ENCODE data around the gene CALHM4.

Gene CALHM4

DNA sequence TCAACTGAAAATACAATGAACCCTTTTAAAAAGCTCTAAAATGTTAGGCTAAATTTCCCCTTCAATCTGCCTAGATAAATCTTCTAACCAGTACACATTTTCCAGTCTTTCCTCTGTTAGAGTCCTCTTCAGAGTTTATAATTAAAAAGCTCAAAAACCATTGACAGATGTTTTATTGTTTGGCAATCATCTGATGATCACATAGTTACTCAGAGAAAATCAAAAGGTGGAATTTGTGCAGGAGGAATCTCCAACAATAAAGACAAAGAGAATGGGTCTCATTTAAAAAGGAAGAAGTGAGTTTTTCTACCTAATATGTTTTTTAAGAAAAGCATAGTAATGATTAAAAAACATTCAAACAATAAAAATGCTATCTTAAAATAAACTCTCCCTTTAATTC lies 11.1 kb upstream of the CALHM4 start:
- DNase-seq (ENCODE audit: low spot score) = no peak

DNA sequence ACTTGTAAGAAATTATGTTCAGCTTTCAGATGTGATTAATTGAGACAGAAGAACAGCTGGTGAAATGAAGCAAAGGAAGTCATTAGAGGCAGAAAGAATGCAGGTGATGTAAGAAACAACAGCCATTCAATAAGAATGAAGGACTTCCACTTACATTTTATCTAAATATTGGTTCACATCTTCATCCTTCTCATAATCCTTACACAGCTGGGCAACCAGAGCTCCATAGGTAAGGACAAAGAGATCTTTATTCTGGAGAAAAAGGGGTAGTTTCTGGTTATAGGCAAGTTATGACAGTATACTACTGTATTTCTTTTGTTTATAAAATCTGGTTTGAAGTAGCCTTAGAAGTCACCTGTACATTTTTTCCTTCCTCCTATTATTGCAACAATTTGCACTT lies 10.4 kb upstream of the CALHM4 start:
- no peak for DNase-seq (ENCODE audit: low spot score)

DNA sequence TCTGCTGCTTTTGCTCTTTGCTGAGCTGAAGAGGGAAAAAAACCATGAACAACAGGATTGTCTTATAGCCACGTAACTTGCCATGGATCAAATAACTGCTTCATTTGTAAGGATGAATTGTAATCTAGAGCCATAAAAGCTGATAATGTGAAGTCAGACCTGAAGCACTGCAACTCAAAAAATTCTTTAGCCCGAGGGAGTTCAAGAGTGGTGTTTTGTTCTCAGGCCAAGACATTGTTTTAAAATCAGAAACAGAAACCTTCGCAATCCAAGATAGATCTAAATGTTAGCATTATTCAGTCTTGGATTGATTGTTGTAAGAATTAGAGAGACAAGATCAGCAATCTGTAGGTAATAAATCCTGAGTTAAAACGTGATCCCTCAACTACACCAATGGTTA lies 7.9 kb upstream of the CALHM4 start, which contains the start of gene TRAPPC3L:
Gene TRAPPC3L (minus strand): TSS at position 34 of the 400 bp plus-strand sequence. CDS start 170 bp downstream, outside the sequence.
- no peak for DNase-seq (ENCODE audit: low spot score)

DNA sequence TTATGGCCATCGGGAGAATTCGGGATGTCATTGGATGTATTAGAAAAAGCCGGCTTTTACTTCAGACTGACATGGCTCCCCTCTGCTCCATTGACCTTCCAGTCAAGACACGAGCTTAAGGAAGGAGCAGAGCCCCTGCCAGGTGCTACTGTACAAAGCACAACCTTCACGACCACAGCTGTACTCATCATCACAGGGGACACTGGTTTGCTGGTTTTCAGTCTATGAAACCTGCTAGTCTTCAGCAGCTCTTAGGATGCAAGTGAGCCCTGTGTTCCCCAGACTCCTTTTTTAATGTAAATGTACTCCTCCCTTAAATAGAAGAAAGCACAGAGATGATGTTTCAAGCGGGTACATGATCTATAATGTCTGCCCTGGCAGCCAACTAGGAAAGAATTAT lies 6.2 kb upstream of the CALHM4 start:
- DNase-seq (ENCODE audit: low spot score) = no peak

DNA sequence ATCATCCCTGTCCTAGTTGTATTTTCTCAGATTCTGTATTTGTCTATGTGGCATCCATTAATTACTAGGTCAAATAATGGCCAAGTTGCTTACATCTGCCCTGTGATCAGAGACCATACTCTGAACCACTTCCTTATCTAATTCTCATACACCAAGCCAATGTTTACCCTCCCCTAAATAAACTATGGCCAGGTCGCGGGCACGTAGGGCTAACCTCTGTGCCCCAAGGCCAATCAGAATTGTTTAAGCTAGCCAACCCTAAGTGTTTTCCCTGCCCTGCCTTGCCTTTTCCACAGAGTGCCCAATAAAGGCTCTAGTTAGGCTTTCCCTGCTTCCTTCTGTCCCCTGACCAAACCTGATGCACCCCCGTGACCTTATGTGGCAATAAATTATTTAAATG lies 2.8 kb upstream of the CALHM4 start:
- DNase-seq (ENCODE audit: low spot score) = no peak

DNA sequence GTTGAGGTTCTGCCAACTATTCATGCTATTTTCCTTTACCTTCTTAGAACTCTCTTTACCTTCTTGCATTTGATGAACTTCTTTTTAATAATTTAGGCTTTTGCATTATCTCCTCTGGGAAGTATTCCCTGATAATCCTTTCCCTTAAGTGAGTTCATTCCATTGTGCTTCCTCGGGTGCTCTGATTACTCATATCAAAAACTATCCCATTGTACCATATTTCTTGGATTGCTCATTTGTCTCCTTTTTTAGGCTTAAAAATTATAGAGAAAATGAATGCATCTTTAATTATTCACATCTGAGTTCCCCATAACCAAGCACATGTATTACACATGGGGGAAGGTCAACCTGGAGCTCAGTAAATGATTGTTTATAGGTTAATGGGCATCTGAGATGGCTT lies 2.5 kb downstream of the CALHM4 start:
- peak; percentile 40 for DNase-seq (ENCODE audit: low spot score)

DNA sequence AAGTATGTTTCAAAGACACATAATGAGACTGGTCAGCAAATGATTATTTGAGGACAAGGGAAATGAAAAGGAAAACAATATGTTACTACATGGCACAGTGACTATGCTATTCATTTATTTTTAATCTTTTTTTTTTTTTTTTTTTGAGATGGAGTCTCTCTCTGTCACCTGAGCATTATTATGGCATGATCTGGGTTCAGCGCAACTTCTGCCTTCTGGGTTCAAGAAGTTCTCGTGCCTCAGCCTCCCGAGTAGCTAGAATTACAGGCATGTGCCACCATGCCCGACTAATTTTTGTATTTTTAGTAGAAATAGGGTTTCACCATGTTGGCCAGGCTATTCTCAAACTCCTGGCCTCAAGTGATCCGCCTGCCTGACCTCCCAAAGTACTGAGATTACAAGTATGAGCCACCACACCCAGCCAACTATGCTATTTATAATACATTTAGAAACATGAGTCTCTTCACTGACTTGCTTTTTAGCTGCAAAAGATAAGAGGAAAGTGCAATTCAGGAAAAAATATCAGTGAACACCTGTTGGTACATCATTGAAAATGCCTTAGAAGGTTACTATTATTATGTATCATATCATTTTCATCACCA lies 3.4 kb downstream of the CALHM4 start:
- no peak for DNase-seq (ENCODE audit: low spot score)

DNA sequence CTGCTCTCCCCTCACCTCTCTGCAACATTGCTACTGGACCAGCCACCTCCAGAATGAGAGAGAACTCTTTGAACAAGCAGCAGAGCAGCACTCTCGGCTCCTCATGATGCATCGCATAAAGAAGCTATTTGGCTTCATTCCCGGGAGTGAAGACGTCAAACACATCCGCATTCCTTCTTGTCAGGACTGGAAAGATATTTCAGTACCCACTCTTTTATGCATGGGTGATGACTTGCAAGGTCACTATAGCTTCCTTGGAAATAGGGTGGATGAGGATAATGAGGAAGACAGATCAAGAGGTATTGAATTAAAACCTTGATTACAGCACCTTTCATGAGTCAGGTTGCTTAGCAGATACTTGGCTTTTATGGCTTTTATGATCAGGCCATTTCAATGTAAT lies 4.3 kb downstream of the CALHM4 start:
- peak; percentile 74 for DNase-seq (ENCODE audit: low spot score)

DNA sequence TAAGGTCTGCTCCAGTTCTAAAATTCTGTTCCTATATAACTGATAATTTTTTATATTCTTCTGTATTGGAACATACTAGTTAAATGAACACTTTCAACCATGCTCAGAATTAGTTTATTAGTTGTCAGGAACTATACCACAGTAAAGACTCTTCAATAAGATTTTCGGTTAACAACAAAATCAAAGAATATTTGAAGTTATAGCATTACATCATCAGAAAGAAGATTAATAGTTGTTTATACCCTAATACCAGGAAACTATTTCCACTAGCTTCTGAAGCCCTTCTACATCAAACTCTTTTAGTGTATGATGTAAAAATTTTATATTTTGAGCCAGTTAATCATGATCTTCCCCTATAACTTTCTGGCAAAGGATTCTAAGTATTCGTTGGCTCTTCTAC lies 6.6 kb downstream of the CALHM4 start:
- no peak for DNase-seq (ENCODE audit: low spot score)

DNA sequence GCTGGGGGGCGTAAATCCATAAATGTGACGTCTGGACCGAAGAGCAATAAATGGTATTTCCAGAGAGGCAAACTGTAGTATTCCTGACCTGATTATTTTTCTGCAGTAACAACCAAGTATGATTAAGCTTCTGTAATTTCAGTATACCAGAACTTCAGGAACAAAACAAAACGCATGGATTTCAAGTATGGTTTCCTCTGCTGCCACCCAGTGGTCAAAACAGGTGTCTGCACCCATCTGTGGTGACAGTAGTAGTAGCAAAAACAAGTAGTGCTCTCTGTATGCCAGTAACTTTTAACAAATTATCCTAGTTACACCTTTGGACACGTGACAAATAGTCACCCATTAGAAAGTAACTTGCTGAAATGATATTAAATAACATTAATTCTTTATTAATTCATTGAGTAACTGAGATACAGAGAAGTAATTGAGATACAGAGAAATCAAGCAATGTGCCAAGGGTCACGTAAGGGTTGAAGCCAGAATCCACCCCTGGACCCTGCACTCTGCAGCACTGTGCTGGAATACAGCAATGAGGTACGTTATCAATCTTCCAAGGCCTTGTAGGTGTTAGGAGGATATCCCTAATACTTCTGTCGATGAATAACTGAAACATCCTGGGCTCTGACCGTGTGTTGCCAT lies 7.9 kb downstream of the CALHM4 start:
- DNase-seq (ENCODE audit: low spot score) = peak; percentile 57

DNA sequence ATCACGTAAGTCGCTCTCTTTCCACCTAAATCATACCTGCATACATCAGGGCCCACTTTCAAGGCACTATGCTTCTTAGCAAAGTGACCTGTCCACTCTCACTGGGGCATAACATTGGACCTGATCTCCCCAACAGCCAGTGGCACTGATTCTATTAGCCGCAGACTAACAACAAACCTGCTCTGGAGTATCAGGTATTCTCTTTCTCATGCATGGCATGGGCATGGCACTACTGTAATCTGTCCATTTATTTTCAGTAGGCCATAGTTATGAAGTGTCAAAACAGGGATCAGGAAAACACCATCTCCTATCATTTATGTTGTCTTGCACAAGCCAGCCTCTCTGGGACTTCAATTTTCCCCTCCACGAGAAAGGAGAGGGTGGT lies 8.5 kb downstream of the CALHM4 start:
- DNase-seq (ENCODE audit: low spot score) = no peak

DNA sequence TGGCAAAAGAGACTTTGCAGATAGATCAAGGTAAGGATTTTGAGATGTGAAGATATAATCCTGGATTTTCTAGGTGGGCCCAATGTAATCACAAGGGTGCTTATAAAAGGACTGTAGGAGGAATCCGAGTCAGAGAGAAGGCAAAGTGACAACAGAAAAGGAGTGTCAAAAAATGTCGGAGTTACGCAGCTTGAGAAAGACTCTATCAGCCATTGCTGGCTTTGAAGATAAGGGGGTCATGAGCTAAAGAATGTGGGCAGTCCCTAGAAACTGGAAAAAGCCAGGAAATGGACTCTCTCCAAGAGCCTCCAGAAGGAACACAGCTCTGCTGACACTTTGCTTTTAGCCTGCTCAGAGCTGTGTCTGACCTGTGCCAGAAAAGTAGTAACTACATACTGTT lies 9.1 kb downstream of the CALHM4 start:
- no peak for DNase-seq (ENCODE audit: low spot score)

DNA sequence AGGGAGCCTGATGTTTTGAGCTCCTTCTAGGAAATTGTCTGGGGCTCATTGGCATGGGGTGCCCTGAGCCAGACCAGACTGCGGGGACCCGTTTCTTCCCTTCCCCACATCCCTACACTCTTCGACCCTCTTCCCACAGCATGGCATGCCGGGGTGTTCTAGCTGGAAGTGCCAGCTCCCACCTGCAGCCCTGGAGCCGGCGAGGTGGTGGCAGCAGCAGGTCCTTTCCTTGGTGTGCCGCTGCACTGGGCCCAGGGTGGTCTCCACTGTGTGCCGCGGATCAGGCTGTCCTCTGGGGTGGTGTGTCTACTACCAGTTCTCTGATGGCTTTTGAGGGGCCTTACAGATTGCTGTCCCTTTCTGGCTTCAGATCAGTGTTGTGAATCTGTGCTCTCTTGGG lies 10.3 kb downstream of the CALHM4 start:
- DNase-seq (ENCODE audit: low spot score) = no peak

DNA sequence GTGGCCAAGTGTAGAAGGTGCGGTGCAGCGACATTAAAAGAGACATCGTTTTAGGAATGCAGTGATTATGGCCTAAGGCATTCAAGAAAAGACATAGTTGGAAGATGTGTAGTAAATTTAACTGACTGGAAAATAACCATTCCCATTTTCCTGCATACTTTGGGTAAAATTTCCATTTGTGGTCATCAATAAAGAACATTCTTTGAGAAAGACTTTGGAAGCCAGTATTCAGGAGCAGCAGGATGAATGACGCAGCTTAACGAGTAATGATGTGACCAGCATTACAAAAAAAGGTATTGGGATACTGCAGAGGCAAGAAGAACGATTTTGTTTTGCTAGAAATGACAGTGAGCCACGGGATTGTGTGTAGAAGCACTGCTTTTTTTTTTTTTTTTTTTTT lies 10.8 kb downstream of the CALHM4 start:
- DNase-seq (ENCODE audit: low spot score) = no peak

DNA sequence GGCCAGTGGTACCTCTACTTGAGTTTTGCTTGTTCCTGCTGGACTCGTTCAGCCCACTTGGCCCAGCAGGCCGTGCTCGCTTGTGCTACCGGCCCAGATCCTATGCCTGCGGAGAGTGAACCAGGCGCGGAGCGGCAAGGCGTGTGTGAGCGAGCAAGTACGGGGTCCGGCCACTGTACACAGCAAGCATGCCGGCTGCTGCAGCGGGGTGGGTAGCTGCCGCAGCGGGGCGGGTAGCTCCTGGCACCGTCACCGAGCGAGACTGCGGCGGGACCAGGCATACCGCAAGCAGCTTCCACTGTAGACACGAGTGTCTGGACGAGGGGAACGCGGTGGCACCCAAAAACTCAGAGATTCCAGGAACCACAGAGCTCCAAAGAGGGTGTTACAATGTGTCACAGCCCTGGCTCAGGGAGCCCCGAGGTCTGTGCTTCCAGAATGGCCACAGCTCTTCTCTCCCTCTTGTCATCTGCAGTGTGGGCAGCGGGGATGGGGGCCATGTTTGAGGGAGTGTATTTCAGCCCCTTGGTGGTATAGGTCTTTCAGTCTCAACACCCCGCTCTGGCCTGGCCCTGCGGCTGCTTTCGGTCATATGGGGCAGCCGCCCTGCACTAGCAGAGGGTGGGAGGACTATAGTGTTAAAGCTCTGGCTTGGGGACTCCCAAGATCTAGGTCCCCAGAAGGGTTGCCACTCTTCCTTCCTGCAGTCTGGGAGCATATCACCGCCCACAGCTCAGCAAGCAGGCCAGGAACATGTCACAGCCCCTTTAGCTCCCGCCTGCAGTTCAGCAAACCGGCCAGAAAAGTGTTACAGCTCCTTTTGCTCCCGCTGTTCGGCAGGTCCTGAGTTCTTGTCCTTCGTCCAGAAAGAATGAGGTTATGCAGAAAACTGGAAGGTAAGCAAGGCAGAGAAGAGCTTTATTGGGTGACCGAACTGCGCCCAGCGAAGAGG lies 11.6 kb downstream of the CALHM4 start:
- DNase-seq (ENCODE audit: low spot score) = no peak

DNA sequence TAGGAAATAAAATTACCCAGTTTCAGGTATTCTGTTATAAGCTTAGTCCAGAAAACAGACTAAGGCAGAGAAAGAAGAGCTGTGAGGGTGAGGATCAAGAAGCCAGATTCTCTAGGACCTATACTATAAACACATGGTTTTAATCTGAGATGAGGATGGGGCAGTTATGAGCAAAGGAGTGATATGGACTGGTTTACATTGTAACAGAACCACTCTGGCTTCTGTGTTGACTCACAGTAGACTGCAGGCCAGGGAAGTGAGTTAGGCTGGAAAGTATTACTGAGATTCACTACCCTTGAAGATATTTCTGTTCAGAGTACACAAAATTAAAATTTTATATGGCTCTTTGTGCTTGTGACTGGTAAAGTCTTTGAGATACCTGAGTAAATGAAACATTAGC lies 14.6 kb downstream of the CALHM4 start:
- DNase-seq (ENCODE audit: low spot score) = peak; percentile 37

DNA sequence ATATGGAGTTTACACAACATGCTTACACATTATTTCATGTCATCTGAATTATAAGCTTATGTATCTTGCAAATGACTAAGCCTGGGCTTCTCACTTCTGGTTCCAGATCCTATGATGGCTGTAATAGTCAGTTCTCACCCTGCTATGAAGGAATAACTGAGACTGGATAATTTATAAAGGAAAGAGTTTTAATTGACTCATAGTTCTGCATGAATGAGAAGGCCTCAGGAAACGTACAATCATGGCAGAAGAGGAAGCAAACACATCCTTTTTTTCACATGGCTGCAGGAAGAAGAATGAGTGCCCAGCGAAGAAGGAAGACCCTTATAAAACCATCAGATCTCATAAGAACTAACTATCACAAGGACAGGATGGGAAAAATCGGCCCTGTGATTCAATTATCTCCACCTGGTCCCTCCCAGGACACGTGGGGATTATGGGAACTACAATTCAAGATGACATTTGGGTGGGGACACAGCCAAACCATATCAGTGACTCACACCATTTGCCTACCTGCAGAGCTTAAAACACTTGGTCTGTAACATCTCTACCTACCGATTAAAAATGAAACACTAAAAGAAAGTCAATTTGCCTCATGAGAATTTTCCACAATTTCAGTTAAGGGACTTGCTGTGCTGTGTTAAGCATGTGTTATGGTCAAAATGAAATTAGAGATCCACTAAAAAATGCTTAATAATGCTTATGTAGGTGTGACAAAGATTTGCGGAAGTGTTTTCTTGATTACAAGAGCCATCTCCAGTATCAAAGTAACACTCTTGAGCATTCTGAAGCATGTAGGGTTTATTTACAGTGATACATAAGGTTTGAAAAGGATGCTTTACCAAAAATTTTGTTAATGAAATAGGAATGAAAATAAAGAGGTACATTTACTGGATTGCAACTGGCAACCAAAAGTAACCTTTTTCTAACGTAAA lies 15.5 kb downstream of the CALHM4 start:
- DNase-seq (ENCODE audit: low spot score) = no peak

DNA sequence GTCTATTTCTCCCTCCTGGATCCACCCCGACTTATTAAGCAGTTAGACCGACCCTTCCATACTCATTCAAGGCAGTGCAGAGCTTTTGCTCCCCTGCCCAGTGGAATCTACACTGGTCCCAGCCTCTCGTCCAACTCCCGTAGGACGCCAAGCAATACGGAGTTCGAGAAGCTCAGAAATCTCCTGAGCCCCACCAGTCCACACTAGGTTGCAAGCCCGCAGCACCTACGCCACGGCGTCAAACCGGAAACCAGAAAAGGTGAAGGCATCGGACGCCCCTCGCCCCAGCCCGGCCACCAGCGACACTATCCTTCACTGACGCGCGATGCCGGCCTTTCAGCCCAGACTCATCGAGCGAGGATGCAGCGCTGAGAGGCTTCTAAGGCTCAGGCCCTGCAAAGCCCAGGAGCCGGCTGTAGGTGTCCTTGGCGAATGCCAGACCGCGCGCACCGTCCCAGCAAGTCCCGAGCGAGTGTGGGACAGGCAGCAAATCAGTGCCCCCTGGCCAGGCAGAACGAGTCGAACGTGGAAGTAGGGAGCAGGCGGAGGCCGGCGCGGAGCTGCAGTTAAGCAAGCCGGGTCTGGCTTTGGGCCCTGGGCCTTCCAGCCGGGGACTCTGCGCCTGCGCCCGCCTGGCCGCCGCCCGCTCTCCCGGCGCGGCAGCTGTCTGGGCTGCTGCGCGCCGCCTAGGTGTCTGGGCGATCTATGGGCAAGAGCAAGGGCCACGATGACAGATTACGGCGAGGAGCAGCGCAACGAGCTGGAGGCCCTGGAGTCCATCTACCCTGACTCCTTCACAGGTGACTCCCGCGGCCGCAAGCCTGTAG lies 17.5 kb downstream of the CALHM4 start, which contains the start of gene RWDD1:
Gene RWDD1 (plus strand): TSS at position 649 of the 827 bp plus-strand sequence. CDS start 79 bp downstream, at position 728.
- DNase-seq (ENCODE audit: low spot score) = peak; percentile 97

DNA sequence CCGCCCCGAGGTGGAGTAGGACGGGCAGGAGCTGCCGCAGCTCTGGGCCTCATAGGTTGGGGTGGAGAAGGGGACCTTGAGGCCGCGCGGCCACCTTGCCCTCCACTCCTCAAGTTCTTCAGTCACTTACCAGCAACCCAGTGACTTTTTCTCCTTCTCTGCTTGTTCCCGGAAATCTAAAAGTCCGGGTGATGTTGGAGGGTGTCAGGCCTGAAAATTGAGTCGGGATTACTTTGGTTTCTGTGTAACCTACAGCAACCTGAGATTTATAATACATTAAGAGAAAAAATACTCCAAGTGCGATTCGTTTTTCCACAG lies 18.1 kb downstream of the CALHM4 start:
- DNase-seq (ENCODE audit: low spot score) = no peak

DNA sequence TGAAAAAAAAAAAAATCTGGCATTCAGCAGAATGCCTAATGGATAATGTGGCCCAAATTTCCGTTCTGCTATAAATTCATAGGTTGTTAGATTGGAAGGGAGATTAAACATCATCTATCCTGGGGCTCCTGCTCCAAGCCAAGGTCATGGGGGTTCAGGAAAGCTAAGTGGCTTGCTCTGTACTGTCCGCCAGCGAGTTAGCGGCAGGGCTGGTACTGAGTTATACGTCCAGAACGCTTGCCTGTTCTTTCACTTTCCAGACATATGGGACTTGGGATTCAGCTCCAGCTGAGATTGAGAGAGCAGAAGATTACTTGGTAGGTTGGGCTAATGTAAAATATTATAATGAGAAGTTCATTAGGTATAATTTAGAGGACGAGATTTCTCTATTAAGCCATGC lies 18.6 kb downstream of the CALHM4 start:
- DNase-seq (ENCODE audit: low spot score) = peak; percentile 55

DNA sequence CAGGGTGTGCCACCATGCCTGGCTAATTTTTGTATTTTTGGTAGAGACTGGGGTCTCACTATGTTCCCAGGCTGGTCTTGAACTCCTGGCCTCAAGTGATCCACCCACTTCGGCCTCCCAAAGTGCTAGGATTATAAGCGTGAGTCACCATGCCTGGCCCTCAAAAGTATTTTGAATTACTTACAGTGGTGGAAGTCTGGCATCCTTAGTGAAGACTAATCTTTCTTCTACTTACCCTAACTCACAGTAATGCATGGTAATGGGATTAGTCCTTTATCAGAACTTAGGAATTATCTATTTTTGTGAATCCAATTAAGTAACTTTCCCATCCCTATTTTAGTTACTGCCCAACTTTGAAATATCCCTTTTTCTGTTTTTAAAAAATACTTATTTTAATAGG lies 21.7 kb downstream of the CALHM4 start:
- no peak for DNase-seq (ENCODE audit: low spot score)

All from AG08396 (cell line).